Endodermal cell (in vitro differentiated cells): ENCODE results near the gene MXRA7. TPM values are rescaled to one million over a fixed set of nuclear protein-coding genes. Genes with fewer than 3 reads are reported as not detected.
A peak's percentile ranks its signal among the peaks of the same experiment; 100 is the strongest.

ENCODE experiments used
- DNase-seq: peaks from one replicate; pipeline ENCODE4 v3.0.0-alpha.2; 2017
- H3K27ac ChIP-seq: 2 replicates; pipeline ENCODE4 v1.5.1; 2013; ENCODE audit warnings: mild to moderate bottlenecking, low read depth, low read length, moderate library complexity
- H3K27me3 ChIP-seq: 2 replicates; pipeline ENCODE4 v1.6.1; 2013; ENCODE audit warnings: mild to moderate bottlenecking, low read length, moderate library complexity; ENCODE audit not compliant: insufficient read depth, control insufficient read depth, poor library complexity, severe bottlenecking
- H3K36me3 ChIP-seq: 2 replicates; pipeline ENCODE4 v1.7.0; 2013; ENCODE audit warnings: mild to moderate bottlenecking, low read length, moderate library complexity; ENCODE audit not compliant: control insufficient read depth, insufficient read depth
- H3K4me1 ChIP-seq: one replicate; pipeline ENCODE4 v1.7.0; 2013; ENCODE audit warnings: low read length; ENCODE audit not compliant: control insufficient read depth, insufficient read depth
- H3K4me3 ChIP-seq: 2 replicates; pipeline ENCODE4 v1.5.1; 2013; ENCODE audit warnings: mild to moderate bottlenecking, low read length, moderate library complexity
- H3K9ac ChIP-seq: 2 replicates; pipeline ENCODE4 v1.6.1; 2013; ENCODE audit warnings: mild to moderate bottlenecking, low read length, moderate library complexity; ENCODE audit not compliant: poor library complexity, severe bottlenecking; ENCODE audit errors: extremely low read depth
- H3K9me3 ChIP-seq: 2 replicates; pipeline ENCODE4 v1.6.1; 2013; ENCODE audit warnings: mild to moderate bottlenecking, low read length, moderate library complexity; ENCODE audit not compliant: control insufficient read depth
- H3K27ac Mint-ChIP-seq: 2 replicates; pipeline ENCODE4 v1.8.0; 2020; ENCODE audit warnings: mixed read lengths
- H3K27me3 Mint-ChIP-seq: 2 replicates; pipeline ENCODE4 v1.8.0; 2021; ENCODE audit warnings: mild to moderate bottlenecking, mixed read lengths; ENCODE audit not compliant: insufficient read depth
- H3K36me3 Mint-ChIP-seq: 2 replicates; pipeline ENCODE4 v1.8.0; 2020; ENCODE audit warnings: low read depth, mixed read lengths
- H3K4me1 Mint-ChIP-seq: 2 replicates; pipeline ENCODE4 v1.8.0; 2020; ENCODE audit warnings: mixed read lengths
- H3K4me3 Mint-ChIP-seq: 2 replicates; pipeline ENCODE4 v1.8.0; 2020; ENCODE audit warnings: mild to moderate bottlenecking, moderate library complexity, mixed read lengths
- H3K9me3 Mint-ChIP-seq: 2 replicates; pipeline ENCODE4 v1.8.0; 2020; ENCODE audit warnings: mild to moderate bottlenecking, mixed read lengths
- CTCF ChIP-seq: fragments of 200-600 bp; sonication (generic); conservative IDR thresholded peaks from 2 replicates; pipeline ENCODE4 v1.5.0; 2021; ENCODE audit warnings: antibody characterized with exemption, mild to moderate bottlenecking
- WGBS, 2 experiments: methylation state at CpG; one replicate each; pipeline versions ENCODE4 v1.1.5 to v1.1.7; 2013; ENCODE audit warnings: missing lambda C conversion rate in 2 of 2, mixed read lengths in 1 of 2; ENCODE audit not compliant: insufficient coverage in 1 of 2, insufficient read length in 1 of 2; 5-methylcytosine and 5-hydroxymethylcytosine counted together
- total RNA-seq, 2 donors: library from RNA; stranded (reverse); fragmentation: NEBNext Ultra II Directional in 1 of 2; extraction: Animal tissue kit (Norgen Biotek cat#: 25700) in 1 of 2; gene quantifications; 2 replicates in 1 of 2; 3 replicates in 1 of 2; pipeline ENCODE4 v1.2.1, GENCODE V29; 2021

Gene MXRA7
- total RNA-seq, 2 donors from 2014 or later: 61.6 to 77.1 TPM

DNA sequence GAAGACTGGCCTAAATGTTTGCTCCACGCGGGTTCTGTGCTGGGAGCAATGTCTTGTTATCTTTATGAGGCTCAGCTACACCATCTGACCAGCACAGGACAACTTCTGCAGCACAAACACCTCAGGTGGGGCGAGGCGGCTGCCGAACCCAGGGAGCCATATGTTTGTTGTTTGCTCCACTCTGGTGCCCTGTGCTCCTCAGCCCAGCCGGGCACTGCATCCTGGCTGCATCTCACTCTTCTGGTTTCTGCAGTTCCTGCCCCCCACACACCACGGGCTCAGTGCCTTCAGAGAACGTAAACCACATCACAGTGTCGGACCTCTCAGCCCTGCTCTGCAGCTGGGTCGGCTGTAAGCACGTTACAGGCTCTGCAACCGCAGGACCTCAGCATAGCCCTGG lies 32.4 kb downstream of the MXRA7 start:
- no peaks in the 10 kb centered on the region for H3K9me3 ChIP-seq
- no peak for DNase-seq
- no peaks in the 10 kb centered on the region for H3K27me3 ChIP-seq
- Mint-ChIP-seq H3K4me1 (peaks cover 2% of the 10 kb centered on the region), H3K36me3 (peaks cover 11% of the 10 kb centered on the region), H3K27me3 (peaks cover 2% of the 10 kb centered on the region), H3K27ac (no peak overlapping the region), H3K9me3 (peaks cover 3% of the 10 kb centered on the region), H3K4me3 (no peak overlapping the region)
- no peaks in the 10 kb centered on the region for H3K4me1 ChIP-seq
- no peak overlapping the region for H3K27ac ChIP-seq
- H3K4me3 ChIP-seq: no peak overlapping the region
- no peak overlapping the region for H3K9ac ChIP-seq
- H3K36me3 ChIP-seq: peaks cover 15% of the 10 kb centered on the region
- no peak for TF ChIP-seq CTCF
- WGBS, 2 experiments: 80 to 89% methylated on average over 10 to 12 of the region's 12 CpGs

GRCh38 chr17:76677406-76677805 lies 33.4 kb downstream of the MXRA7 start:
- H3K4me1 Mint-ChIP-seq: peaks cover 4% of the 10 kb centered on the region
- peaks cover 9% of the 10 kb centered on the region for H3K36me3 ChIP-seq
- peaks cover 2% of the 10 kb centered on the region for H3K27me3 Mint-ChIP-seq
- H3K9me3 Mint-ChIP-seq: peaks cover 3% of the 10 kb centered on the region
- 93 to 99% methylated on average over 13 to 16 of the region's 16 CpGs for WGBS, 2 experiments
- H3K27ac ChIP-seq: no peak overlapping the region
- peak; percentile 28 for DNase-seq
- H3K27me3 ChIP-seq: no peaks in the 10 kb centered on the region
- H3K4me3 Mint-ChIP-seq: no peak overlapping the region
- no peaks in the 10 kb centered on the region for H3K4me1 ChIP-seq
- H3K9me3 ChIP-seq: no peaks in the 10 kb centered on the region
- H3K9ac ChIP-seq: no peak overlapping the region
- no peak overlapping the region for H3K4me3 ChIP-seq
- no peak overlapping the region for H3K27ac Mint-ChIP-seq
- H3K36me3 Mint-ChIP-seq: peaks cover 11% of the 10 kb centered on the region
- no peak for TF ChIP-seq CTCF

GRCh38 chr17:76676629-76677028 lies 34.1 kb downstream of the MXRA7 start:
- Histone ChIP-seq H3K4me1 (no peaks in the 10 kb centered on the region), H3K9ac (no peak overlapping the region), H3K27me3 (no peaks in the 10 kb centered on the region), H3K4me3 (no peak overlapping the region), H3K27ac (no peak overlapping the region), H3K9me3 (no peaks in the 10 kb centered on the region), H3K36me3 (peaks cover 8% of the 10 kb centered on the region)
- Mint-ChIP-seq H3K4me3 (no peak overlapping the region), H3K27me3 (peaks cover 2% of the 10 kb centered on the region), H3K9me3 (peaks cover 3% of the 10 kb centered on the region), H3K36me3 (peaks cover 6% of the 10 kb centered on the region), H3K4me1 (peaks cover 7% of the 10 kb centered on the region), H3K27ac (no peak overlapping the region)
- DNase-seq: peak; percentile 19
- no peak for TF ChIP-seq CTCF
- 96 to 100% methylated on average over 5 to 6 of the region's 6 CpGs for WGBS, 2 experiments
